Heart left ventricle (tissue), 16 donors: ENCODE measurements around the gene GPR84. TPM values are rescaled to one million over a fixed set of nuclear protein-coding genes. Genes with fewer than 3 reads are reported as not detected.
A peak's percentile ranks its signal among the peaks of the same experiment; 100 is the strongest.

Source experiments
- ATAC-seq, 4 donors: fragments of 200-7000 bp; cut with Tn5 transposase; one replicate each; pipeline ENCODE4 v1.9.1; 2020 to 2022; ENCODE audit warnings: moderate library complexity in 4 of 4, mild to moderate bottlenecking in 3 of 4, moderate number of reproducible peaks in 1 of 4
- DNase-seq, 5 donors: peaks; one replicate each; pipeline ENCODE4 v3.0.0-alpha.2; 2020
- H3K27ac ChIP-seq, 12 donors: fragments of 200-600 bp; sonication (generic) in 4 of 12; one replicate each; pipeline versions ENCODE4 v1.5.0 to v1.8.0; 2016 to 2022; ENCODE audit warnings: mild to moderate bottlenecking in 2 of 12
- H3K27me3 ChIP-seq, 9 donors: fragments of 200-600 bp; sonication (generic) in 2 of 9; one replicate each; pipeline versions ENCODE4 v1.5.1 to v1.8.0; 2016 to 2022; ENCODE audit warnings: mild to moderate bottlenecking in 3 of 9
- H3K36me3 ChIP-seq, 9 donors: fragments of 200-600 bp; sonication (generic) in 2 of 9; one replicate each; pipeline versions ENCODE4 v1.5.0 to v1.8.0; 2018 to 2022; ENCODE audit warnings: mild to moderate bottlenecking in 2 of 9
- H3K4me1 ChIP-seq, 12 donors: fragments of 200-600 bp; sonication (generic) in 4 of 12; one replicate each; pipeline versions ENCODE4 v1.5.0 to v1.8.0; 2016 to 2022; ENCODE audit warnings: mild to moderate bottlenecking in 3 of 12
- H3K4me3 ChIP-seq, 12 donors: fragments of 200-600 bp; sonication (generic) in 4 of 12; one replicate each; pipeline versions ENCODE4 v1.5.0 to v1.8.0; 2017 to 2022; ENCODE audit warnings: mild to moderate bottlenecking in 9 of 12, moderate library complexity in 4 of 12
- H3K9me3 ChIP-seq, 12 donors: fragments of 200-600 bp; sonication (generic) in 4 of 12; one replicate each; pipeline versions ENCODE4 v1.5.0 to v1.8.0; 2016 to 2022; ENCODE audit warnings: mild to moderate bottlenecking in 1 of 12
- CTCF ChIP-seq, 12 donors: fragments of 200-600 bp; sonication (generic) in 4 of 12; IDR thresholded peaks; one replicate each; pipeline versions ENCODE4 v1.5.0 to v1.8.0; 2018 to 2022; ENCODE audit warnings: antibody characterized with exemption in 12 of 12, mild to moderate bottlenecking in 5 of 12
- POLR2A ChIP-seq, 2 donors: fragments of 450-650 bp; IDR thresholded peaks; one replicate each; pipeline ENCODE4 v1.6.1; 2017; ENCODE audit warnings: antibody characterized with exemption in 2 of 2, mild to moderate bottlenecking in 2 of 2, moderate library complexity in 2 of 2
- WGBS, 4 donors: extraction: QIAGEN DNeasy Blood & Tissue Kit in 2 of 4; methylation state at CpG; one replicate each; pipeline versions ENCODE4 v1.1.5 to v1.1.7; 2013 to 2018; 5-methylcytosine and 5-hydroxymethylcytosine counted together
- intact Hi-C, 10 donors: fragments of 100-400 bp; cut with DNase I; formaldehyde crosslinking; loops; one replicate each; pipeline versions ENCODE4 v1.11.1 to v1.14.2; 2022
- polyA plus RNA-seq, 2 donors: library from polyadenylated mRNA; stranded (reverse); fragments of 200-250 nt; gene quantifications; one replicate each; pipeline ENCODE4 v1.2.3, GENCODE V29; 2013
- total RNA-seq, 9 donors: library from RNA; depleted of rRNA in 2 of 9; stranded (reverse); fragments of >200 nt in 2 of 9; fragmentation: NEBNext Ultra II Directional in 3 of 9; extraction: Animal tissue kit (Norgen Biotek cat#: 25700) in 3 of 9; gene quantifications; one replicate each; pipeline versions ENCODE4 v1.1.0 to v1.2.4, GENCODE V29; 2016 to 2023
- donor health status: ischemic (EF 13 %, LVEDD 7.1; RV severe dilation, severe dysfunction).
- donor health status: healthy with polysubstance abuse.
- donor health status: DM: no; HTN: yes; CAD: no.
- donor health status: DM: no; HTN: no; CAD: no.
- donor health status: ischemic (EF 25% LVEDD 6.9; RV normal size, moderate dysfunction).
- donor health status: ischemic (EF 25% LVEDD 5.7; RV mildly dilated, moderate dysfunction).
- donor health status: healthy.
- donor health status: DM: yes; HTN: yes; CAD: no.
- donor health status: ischemic (EF 35%, LVEDD 5.7; RV mildly dilated, moderate dysfunction).
- donor health status: nonischemic (EF 11% LVEDD 7.7; RV severe dilation, severe dysfunction).
- donor health status: DM: yes; HTN: yes; CAD: no.
- donor health status: PGD.
- donor health status: ischemic (EF 29% LVEDD 5.4; RV normal size, mild dysfunction).
- donor health status: nonischemic (EF 23%, LVEDD 6.1; RV moderate dilation, normal function).

GPR84 gene
- total and polyA plus RNA-seq, 11 donors, result 0.21 to 4.4 (median 0.37) TPM; not detected in 6

GRCh38 chr12:54394986-54395385, 30.7 kb upstream of the GPR84 start:
- ATAC-seq, result no peak
- Histone ChIP-seq H3K36me3 (peaks cover 0 to 65% (median 55%) of the 10 kb centered on the region in 9 donors), H3K4me3 (no peak overlapping the region), H3K27me3 (no peaks in the 10 kb centered on the region), H3K4me1 (peaks cover 0 to 35% (median 9%) of the 10 kb centered on the region in 12 donors), H3K27ac (no peak overlapping the region), H3K9me3 (no peaks in the 10 kb centered on the region)
- 93 to 100% (median 95%) methylated on average over 1 of the region's 1 CpG for WGBS, 4 donors
- intact Hi-C loops, result no loop called here
- no peak for TF ChIP-seq POLR2A (IDR thresholded peaks at IDR 0.05)
- TF ChIP-seq CTCF (IDR thresholded peaks at IDR 0.05), result no peak
- no peak for DNase-seq

DNA sequence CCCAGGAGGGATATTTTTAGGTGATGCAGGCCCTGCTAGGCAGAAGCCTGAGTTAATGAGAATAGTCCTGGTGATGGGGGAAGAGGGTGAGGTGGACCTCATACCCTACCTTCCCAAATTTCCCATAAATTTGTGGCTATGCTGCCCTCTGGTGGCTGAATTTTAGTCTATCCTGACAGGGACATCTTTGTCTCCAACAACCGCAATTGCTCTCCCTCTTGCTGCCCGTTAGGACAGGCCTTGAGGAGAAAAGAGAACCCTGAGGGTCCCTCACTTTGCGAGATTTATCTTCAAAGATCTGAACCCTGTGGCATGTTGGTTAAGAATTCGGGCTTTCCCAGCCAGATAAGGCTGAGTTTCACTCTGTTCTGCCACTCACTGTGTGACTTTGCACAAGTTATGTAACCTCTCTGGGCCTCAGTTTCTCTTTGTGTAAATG, 30.0 kb upstream of the GPR84 start:
- peaks cover 0 to 58% (median 49%) of the 10 kb centered on the region in 9 donors for H3K36me3 ChIP-seq
- peak in 3 of 4 donors; percentile 5 to 40 (median 37) for ATAC-seq
- H3K27ac ChIP-seq, result peak overlapping the region in 2 of 12 donors; percentile 23 to 25
- TF ChIP-seq CTCF (IDR thresholded peaks at IDR 0.05), result peak; percentile 47 to 77 (median 70)
- no peak for TF ChIP-seq POLR2A (IDR thresholded peaks at IDR 0.05)
- intact Hi-C loops, result no loop called here
- H3K4me1 ChIP-seq, result peaks cover 0 to 35% (median 9%) of the 10 kb centered on the region in 12 donors
- H3K27me3 ChIP-seq, result no peaks in the 10 kb centered on the region
- no peaks in the 10 kb centered on the region for H3K9me3 ChIP-seq
- peak in 1 of 5 donors; percentile 58 for DNase-seq
- WGBS, 4 donors, result 54 to 64% (median 63%) methylated on average over 4 of the region's 4 CpGs
- no peak overlapping the region for H3K4me3 ChIP-seq

DNA sequence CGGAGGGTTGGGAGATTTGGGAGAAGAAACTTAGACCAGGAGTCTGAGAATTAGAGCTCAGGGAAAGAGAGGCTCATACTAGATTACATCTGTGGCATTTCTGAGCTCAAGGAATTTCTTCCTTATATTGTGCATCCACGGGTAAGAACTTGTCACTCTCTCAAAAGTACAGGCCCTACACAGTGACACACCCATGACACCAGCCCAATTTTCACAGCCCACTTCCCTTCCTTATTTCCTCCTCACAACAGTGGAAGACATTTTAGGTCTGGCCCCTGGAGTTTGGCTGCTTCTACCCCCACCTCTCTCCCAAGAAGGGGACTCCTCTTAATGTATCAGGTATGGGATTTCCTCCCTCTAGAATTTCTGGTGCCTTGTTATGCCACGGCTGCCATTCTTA, 29.5 kb upstream of the GPR84 start:
- peaks cover 0 to 35% (median 9%) of the 10 kb centered on the region in 12 donors for H3K4me1 ChIP-seq
- H3K36me3 ChIP-seq, result peaks cover 0 to 53% (median 44%) of the 10 kb centered on the region in 9 donors
- TF ChIP-seq POLR2A (IDR thresholded peaks at IDR 0.05), result no peak
- no peak for TF ChIP-seq CTCF (IDR thresholded peaks at IDR 0.05)
- ATAC-seq (no peak), DNase-seq (no peak)
- no peaks in the 10 kb centered on the region for H3K9me3 ChIP-seq
- no peak overlapping the region for H3K4me3 ChIP-seq
- intact Hi-C loops, result no loop called here
- H3K27ac ChIP-seq, result peak overlapping the region in 2 of 12 donors; percentile 23 to 25
- WGBS, 4 donors, result 77 to 85% (median 83%) methylated on average over 3 of the region's 3 CpGs
- no peaks in the 10 kb centered on the region for H3K27me3 ChIP-seq

DNA sequence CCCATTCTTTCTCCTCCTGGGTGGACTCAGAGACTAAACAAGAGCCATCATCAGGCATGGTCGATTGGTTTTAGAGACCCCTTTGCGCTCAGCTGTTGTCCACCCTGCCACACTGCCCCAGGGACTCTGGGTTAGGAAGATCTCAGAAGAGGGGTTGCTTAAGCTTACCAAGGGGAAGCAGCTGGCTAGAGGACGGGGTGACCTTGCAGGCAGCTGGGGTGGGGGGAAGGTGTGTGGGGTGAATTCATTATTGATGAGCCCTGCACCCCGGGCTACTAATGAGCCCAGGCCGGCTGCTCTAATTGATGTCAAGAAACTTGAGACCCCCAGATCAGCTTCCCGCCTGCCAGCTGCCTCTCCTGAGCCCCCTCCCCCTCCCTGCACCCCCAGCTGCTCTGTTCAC, 28.9 kb upstream of the GPR84 start:
- Histone ChIP-seq H3K9me3 (no peaks in the 10 kb centered on the region), H3K36me3 (peaks cover 0 to 48% (median 39%) of the 10 kb centered on the region in 9 donors), H3K27ac (peak overlapping the region in 2 of 12 donors; percentile 3 to 23), H3K4me1 (peaks cover 0 to 38% (median 9%) of the 10 kb centered on the region in 12 donors), H3K4me3 (no peak overlapping the region), H3K27me3 (no peaks in the 10 kb centered on the region)
- no peak for DNase-seq
- ATAC-seq, result no peak
- TF ChIP-seq POLR2A (IDR thresholded peaks at IDR 0.05) (no peak), CTCF (IDR thresholded peaks at IDR 0.05) (no peak)
- intact Hi-C loops, result no loop called here
- WGBS, 4 donors, result 78 to 85% (median 80%) methylated on average over 6 of the region's 6 CpGs
